AG04450 (cell line): ENCODE results near the gene AKNAD1. TPM values are rescaled to one million over a fixed set of nuclear protein-coding genes. Genes with fewer than 3 reads are reported as not detected.
A peak's percentile ranks its signal among the peaks of the same experiment; 100 is the strongest.

Experiments
- CTCF ChIA-PET: fragments of 300-600, 350-600 bp; formaldehyde crosslinking; extraction: SDS; loops from one replicate; lab custom pipeline; 2022; ENCODE audit warnings: antibody characterized with exemption, inconsistent platforms; lab: Charles Lee
- POLR2A ChIA-PET: fragments of 350-600 bp; formaldehyde crosslinking; extraction: SDS; loops from one replicate; lab custom pipeline; 2021; ENCODE audit warnings: antibody characterized with exemption, inconsistent platforms; lab: Yijun Ruan, JAX
- DNase-seq: peaks from one replicate; pipeline ENCODE4 v3.0.0-alpha.2; 2011; ENCODE audit warnings: low read depth, low spot score
- H3K27ac ChIP-seq: one replicate; pipeline ENCODE4 v1.5.1; 2012; ENCODE audit warnings: low read depth, low read length, control low read depth
- H3K27me3 ChIP-seq: one replicate; pipeline ENCODE4 v1.6.0; 2012; ENCODE audit warnings: low read length; ENCODE audit not compliant: control insufficient read depth, insufficient read depth
- H3K4me3 ChIP-seq: 2 replicates; pipeline ENCODE4 v1.5.1; 2011; ENCODE audit warnings: mild to moderate bottlenecking, low read depth, low read length, control low read depth
- H3K9me3 ChIP-seq: 2 replicates; pipeline ENCODE4 v1.5.1; 2012; ENCODE audit warnings: low read length; ENCODE audit not compliant: control insufficient read depth, insufficient read depth
- polyA minus RNA-seq: library from RNA; depleted of rRNA, polyadenylated mRNA; stranded (reverse); fragments of >200 nt; gene quantifications from 2 replicates; pipeline ENCODE4 v1.2.3, GENCODE V29; 2011; rRNA and poly(A)+ RNA removed
- polyA plus RNA-seq: library from polyadenylated mRNA; depleted of rRNA; stranded (reverse); fragments of >200 nt; gene quantifications from 2 replicates; pipeline ENCODE4 v1.2.3, GENCODE V29; 2011; rRNA removed
- TF ChIP-seq, protein P1 (sequence below): IDR thresholded peaks from 2 replicates; pipeline ENCODE4 v1.5.1; 2011; ENCODE audit warnings: low read depth, low read length, control low read depth, inconsistent platforms

AKNAD1 gene, protein sequence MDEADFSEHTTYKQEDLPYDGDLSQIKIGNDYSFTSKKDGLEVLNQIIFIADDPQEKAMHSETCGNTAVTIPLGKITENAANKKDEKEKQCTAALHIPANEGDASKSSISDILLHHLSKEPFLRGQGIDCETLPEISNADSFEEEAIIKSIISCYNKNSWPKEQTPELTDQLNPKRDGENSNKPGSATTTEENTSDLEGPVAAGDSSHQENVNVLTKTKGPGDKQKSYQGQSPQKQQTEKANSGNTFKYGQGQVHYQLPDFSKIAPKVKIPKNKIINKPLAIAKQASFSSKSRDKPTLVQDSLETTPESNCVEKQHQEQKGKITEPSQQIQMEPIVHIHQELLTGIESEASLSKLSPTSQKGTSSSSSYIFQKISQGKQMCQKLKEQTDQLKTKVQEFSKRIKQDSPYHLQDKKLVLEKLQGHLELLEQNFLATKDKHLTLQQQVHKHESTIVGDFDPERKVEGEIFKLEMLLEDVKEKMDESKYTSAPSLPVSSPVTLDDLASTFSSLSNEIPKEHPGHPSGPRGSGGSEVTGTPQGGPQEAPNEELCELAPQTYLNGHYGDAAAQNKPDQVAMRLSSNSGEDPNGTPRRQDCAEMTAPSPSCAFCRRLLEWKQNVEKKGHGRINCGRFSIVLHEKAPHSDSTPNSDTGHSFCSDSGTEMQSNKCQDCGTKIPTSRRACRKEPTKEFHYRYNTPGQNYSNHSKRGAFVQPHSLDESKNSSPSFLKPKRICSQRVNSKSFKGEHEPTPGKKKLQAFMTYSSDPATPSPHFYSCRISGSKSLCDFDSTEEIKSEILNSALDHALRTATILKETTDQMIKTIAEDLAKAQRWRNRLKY
- polyA plus RNA-seq (0.45 and 0.86 TPM in 2 replicates), polyA minus RNA-seq (0.18 and 0.26 TPM in 2 replicates)

DNA sequence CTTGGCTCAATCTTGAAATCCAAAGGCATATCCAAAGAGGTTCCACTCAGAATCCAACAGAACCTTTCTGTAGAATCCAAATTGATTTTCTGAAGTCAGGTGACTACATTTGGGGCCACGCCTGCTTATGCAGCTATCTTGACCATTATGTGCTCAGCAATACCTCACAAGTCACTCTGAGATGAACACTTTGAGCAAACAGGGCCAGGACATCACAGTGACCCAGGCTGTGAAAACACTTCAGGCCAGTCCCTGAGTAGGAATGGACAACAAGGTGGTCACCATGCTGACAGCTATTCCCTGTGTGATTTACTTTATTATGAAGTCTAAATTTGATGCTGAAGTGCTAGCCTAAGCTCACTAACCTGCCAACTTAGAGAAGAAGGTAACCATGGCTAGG, at the start of gene AKNAD1:
AKNAD1 (minus strand) TSS at position 101 of the 400 bp plus-strand sequence. CDS start 4,430 bp downstream, outside the sequence.
- peaks cover 2% of the 10 kb centered on the region for H3K27me3 ChIP-seq
- H3K9me3 ChIP-seq, result no peaks in the 10 kb centered on the region
- H3K4me3 ChIP-seq, result no peak within 1 kb of the TSS
- ChIA-PET CTCF (interaction anchor here (1.2 kb wide), 1 partner anchor 29 kb away, joined by 3 read pairs; no protein-coding TSS in a partner anchor), POLR2A (no interaction called here)
- TF ChIP-seq, protein P1, sequence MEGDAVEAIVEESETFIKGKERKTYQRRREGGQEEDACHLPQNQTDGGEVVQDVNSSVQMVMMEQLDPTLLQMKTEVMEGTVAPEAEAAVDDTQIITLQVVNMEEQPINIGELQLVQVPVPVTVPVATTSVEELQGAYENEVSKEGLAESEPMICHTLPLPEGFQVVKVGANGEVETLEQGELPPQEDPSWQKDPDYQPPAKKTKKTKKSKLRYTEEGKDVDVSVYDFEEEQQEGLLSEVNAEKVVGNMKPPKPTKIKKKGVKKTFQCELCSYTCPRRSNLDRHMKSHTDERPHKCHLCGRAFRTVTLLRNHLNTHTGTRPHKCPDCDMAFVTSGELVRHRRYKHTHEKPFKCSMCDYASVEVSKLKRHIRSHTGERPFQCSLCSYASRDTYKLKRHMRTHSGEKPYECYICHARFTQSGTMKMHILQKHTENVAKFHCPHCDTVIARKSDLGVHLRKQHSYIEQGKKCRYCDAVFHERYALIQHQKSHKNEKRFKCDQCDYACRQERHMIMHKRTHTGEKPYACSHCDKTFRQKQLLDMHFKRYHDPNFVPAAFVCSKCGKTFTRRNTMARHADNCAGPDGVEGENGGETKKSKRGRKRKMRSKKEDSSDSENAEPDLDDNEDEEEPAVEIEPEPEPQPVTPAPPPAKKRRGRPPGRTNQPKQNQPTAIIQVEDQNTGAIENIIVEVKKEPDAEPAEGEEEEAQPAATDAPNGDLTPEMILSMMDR, result no peak
- DNase-seq, result no peak
- H3K27ac ChIP-seq, result no peak within 1 kb of the TSS

DNA sequence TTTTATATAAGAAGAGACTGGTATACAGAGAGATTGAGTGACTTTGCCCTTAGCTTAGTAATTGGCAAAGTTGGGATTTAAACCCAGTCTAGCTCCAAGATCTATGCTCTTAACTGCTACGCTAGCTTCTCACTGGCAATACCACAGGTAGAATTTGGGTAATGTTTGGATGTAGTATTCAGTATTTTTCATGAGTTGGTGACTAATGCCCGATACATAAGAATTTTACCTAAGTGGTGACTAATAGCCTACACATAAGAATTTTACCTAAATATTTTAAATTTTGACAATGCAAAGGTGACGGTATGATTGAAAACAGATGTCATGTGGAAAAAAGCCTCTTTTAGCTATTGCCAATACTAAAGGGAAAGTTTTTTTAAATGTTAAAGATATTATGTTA, 44.2 kb upstream of the AKNAD1 start:
- Histone ChIP-seq H3K9me3 (no peaks in the 10 kb centered on the region), H3K27me3 (no peaks in the 10 kb centered on the region), H3K27ac (no peak overlapping the region), H3K4me3 (no peak overlapping the region)
- CTCF ChIA-PET, result interaction anchor here (1.1 to 2.2 kb wide), 2 partner anchors 73 to 84 kb away, joined by 4 to 26 read pairs; no protein-coding TSS in a partner anchor
- POLR2A ChIA-PET, result no interaction called here
- TF ChIP-seq, protein P1, result no peak
- DNase-seq, result no peak

DNA sequence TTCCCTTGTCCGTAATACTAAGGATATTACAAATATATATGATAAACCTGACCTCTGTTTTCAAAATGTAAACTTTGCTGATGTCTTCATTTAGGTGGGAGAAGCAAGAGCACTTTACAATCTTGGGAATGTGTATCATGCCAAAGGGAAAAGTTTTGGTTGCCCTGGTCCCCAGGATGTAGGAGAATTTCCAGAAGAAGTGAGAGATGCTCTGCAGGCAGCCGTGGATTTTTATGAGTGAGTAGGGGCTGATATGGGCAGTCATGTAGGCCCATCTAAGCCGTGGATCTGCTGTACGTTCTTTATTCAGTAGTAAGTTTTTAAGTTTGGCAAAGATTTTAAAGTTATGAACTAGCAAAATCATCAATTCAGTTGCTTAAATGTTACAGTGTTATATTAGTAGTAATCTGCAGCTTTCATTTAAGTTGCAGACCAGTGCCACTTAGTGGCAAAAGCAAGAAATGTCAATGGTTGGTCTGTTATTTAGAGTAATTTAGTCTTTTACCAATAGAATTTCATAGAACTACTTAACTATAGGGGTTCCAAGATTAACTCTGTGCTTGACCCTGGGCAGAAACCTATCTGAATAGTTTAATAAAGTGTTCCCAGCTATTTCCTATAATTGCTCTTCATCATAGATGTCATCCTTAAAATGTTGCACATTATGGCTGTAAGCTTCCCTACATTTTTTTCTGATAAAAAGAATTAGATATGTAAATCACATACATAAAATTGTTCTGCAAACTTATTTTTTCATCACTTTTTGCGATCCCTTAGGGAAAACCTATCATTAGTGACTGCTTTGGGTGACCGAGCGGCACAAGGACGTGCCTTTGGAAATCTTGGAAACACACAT, 41.2 kb upstream of the AKNAD1 start:
- Histone ChIP-seq H3K27ac (no peak overlapping the region), H3K4me3 (no peak overlapping the region), H3K27me3 (no peaks in the 10 kb centered on the region), H3K9me3 (no peaks in the 10 kb centered on the region)
- peak; percentile 34 for DNase-seq
- TF ChIP-seq, protein P1, result peak; percentile 68
- POLR2A ChIA-PET, result no interaction called here
- CTCF ChIA-PET, result interaction anchor here (0.6 to 6.3 kb wide), 25 partner anchors 8 to 386 kb away, joined by 3 to 211 read pairs (median 5); partner anchors contain the start of gene PRPF38B

DNA sequence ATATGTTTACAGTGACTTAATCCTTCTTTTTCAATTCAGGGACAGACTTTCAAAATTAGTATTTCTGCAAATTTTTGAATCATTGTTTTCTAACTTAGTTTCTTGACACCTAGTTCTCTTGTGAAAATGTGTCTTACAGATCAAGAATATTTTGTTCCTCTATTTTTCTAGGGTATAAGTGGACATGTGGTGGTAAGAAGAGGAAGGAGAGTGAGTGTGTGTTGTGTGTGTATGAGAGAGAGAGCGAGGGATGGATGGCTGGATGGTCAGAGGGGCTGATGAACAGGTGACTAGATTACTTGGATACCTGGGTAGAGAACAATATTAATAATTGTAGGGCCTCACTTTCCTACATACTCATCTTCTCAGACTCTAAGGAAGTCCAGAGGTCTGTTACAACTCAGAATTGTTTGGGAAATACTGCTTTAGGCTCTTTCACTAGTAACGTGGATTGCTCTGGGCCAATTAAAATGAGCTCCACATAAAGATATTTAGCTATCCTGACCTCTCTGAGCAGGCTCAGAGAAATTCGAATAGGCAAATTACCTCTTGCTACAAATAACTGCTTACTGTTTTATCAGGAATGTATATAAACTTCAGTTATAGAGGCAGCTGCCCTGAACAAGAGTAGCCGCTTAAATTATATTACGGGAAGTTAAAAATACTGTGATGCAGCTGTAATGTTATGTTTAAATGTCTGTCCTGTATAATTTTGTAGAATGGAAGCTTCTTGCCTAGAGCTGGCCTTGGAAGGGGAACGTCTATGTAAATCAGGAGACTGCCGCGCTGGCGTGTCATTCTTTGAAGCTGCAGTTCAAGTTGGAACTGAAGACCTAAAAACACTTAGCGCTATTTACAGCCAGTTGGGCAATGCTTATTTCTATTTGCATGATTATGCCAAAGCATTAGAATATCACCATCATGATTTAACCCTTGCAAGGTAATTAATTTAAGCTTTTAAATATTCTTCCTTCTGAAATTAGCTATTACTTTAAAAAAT, 39.6 kb upstream of the AKNAD1 start:
- peak; percentile 13 for DNase-seq
- H3K9me3 ChIP-seq, result no peaks in the 10 kb centered on the region
- peak overlapping the region; percentile 40 for H3K27ac ChIP-seq
- no peak overlapping the region for H3K4me3 ChIP-seq
- TF ChIP-seq, protein P1, result no peak
- no peaks in the 10 kb centered on the region for H3K27me3 ChIP-seq
- ChIA-PET POLR2A (no interaction called here), CTCF (interaction anchor here (0.5 to 6.3 kb wide), 19 partner anchors 11 to 384 kb away, joined by 3 to 211 read pairs (median 4); partner anchors contain the start of genes GPSM2 and PRPF38B)
